H7 (cell line): ENCODE data around the gene TGFA. TPM values are rescaled to one million over a fixed set of nuclear protein-coding genes. Genes with fewer than 3 reads are reported as not detected.

Source experiments
- DNase-seq: peaks from one replicate; pipeline ENCODE4 v3.0.0; 2012
- H3K27me3 ChIP-seq: 2 replicates; pipeline ENCODE4 v1.6.0; 2011; ENCODE audit warnings: mild to moderate bottlenecking, low read length; ENCODE audit not compliant: control insufficient read depth, insufficient read depth
- H3K36me3 ChIP-seq: replicated peaks from 2 replicates; pipeline ENCODE4 v1.5.1; 2011; ENCODE audit warnings: low read length; ENCODE audit not compliant: control insufficient read depth, insufficient read depth
- H3K4me3 ChIP-seq: 2 replicates; pipeline ENCODE4 v1.5.1; 2011; ENCODE audit warnings: low read depth, mild to moderate bottlenecking, control low read depth, low read length, moderate library complexity; ENCODE audit not compliant: insufficient read depth
- total RNA-seq: library from RNA; depleted of rRNA; stranded (reverse); fragments of >200 nt; shearing (Covaris generic); gene quantifications from 2 replicates; pipeline ENCODE4 v1.2.3, GENCODE V29; 2014; rRNA removed

TGFA gene
- total RNA-seq, result 0.87 and 1.3 TPM in 2 replicates

DNA sequence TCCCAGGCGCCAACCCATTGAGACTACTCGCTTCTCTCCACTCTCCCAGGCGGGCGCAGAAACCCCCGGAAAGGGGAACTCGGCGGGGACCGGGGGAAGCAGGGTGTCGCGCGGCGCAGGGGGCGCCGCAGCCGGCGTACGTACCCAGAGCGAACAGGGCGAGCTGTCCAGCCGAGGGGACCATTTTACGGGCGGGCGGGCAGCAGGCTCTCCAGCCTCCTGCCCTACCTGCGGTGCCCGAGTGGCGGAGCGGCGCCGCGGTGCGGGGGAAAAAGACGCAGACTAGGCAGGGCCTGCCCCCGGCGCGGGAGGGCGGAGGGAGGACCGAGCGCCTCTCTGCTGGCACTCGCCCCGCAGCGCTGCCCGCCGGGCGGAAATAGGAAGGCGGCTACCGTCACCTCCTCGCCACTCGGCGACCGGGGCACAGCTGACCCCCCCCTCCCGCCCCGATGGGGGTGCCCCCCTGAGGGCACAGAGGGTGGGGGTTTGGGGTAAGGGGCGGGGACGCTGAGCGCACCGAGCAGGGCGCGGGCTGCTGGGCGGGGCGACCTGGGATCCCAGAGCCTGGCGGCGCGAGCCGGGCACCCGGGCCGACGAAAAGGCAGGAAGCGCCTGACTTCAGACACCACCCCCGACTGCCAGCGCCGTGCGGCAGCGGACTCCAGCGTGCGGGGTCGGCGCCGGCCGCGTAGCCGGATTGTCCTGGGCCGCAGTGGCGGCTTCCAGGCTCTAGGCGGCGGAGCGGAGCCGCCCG is at the start of gene TGFA:
Gene TGFA, minus strand, starts transcription at position 243 of the 754 bp plus-strand sequence. Its CDS starts 59 bp downstream, at position 184.
- DNase-seq, result peak; percentile 90
- Histone ChIP-seq H3K4me3 (peak within 1 kb of the TSS; percentile 63), H3K27me3 (peaks cover 36% of the 10 kb centered on the region), H3K36me3 (no peaks in the 10 kb centered on the region)

DNA sequence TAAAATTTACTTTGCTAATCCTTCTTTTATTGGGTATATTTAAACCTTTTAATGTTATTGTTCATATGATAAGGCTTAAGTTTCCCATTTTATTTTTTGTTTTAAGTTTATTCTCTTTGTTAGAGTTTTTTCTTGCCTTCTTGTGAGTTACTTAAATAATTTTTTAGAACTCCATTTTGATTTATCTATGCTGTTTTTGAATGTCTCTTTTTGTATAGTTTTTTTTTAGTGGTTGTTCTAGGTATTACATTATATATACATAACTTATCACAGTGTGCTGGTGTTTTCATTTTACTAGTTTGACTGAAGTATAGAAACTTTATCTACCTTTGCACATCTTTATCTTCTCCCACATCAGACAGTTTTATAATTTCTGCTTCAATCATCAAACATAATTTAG is 49.4 kb upstream of the TGFA start:
- H3K36me3 ChIP-seq, result no peaks in the 10 kb centered on the region
- no peaks in the 10 kb centered on the region for H3K27me3 ChIP-seq
- H3K4me3 ChIP-seq, result no peak overlapping the region
- no peak for DNase-seq

DNA sequence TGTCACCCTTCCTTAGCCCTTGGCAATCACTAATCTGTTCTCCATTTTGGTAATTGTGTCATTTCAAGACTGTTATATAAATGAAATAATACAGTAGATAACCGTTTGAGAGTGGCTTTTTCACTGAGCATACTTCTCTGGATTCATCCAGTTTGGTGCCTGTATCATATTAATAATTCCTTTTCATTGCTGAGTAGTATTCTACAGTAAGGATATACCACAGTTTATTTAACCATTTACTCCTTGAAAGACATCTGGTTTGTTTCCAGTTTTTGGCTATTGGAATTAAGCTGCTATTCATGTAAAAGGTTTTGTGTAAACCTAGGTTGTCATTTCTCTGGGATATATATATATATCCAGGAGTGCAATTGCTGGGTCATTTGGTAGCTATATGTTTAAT is 44.6 kb upstream of the TGFA start:
- Histone ChIP-seq H3K4me3 (no peak overlapping the region), H3K36me3 (no peaks in the 10 kb centered on the region), H3K27me3 (no peaks in the 10 kb centered on the region)
- no peak for DNase-seq

DNA sequence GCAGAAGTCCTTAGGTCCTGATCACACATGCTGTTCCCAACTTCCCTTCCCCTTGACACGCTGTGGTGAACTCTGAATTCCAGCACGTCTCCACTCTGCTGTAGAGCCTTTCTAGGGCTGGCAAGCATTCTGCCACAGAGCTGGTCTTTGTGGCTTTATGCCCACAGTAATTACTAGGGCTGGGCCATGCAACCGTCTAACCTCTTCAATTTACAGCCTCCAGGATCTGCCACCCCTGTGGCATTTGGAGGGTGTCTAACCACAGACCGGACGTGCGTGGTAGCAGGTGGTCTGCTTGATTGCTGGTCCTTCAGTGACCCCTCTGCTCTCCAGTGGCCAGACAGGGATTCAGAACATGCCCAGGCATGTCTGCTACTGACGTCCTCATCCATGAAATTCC is 43.1 kb upstream of the TGFA start:
- no peaks in the 10 kb centered on the region for H3K36me3 ChIP-seq
- no peak for DNase-seq
- H3K27me3 ChIP-seq, result no peaks in the 10 kb centered on the region

DNA sequence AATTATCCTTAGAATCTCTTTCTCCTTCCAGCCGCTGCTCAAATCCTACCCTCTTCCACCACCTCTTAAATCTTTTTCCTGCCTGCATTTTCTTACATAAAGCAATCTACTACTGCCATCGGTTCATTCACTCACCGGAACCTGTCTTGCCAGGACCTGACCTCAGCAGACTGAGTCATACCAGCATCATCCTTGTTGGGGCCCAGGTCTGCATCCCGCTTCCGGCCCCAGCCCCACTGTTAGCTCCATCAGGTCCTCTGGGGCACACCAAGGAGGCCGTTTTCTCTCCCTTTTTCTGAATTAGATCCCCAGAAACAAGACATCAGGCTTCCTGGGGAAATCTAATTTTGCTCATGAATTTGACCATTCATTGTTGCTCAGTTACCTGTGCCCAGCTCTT is 42.7 kb upstream of the TGFA start:
- no peak for DNase-seq
- Histone ChIP-seq H3K36me3 (no peaks in the 10 kb centered on the region), H3K27me3 (no peaks in the 10 kb centered on the region), H3K4me3 (no peak overlapping the region)

More for the DNA sequence above, 43.1 kb upstream of the TGFA start:
- no peak overlapping the region for H3K4me3 ChIP-seq

DNA sequence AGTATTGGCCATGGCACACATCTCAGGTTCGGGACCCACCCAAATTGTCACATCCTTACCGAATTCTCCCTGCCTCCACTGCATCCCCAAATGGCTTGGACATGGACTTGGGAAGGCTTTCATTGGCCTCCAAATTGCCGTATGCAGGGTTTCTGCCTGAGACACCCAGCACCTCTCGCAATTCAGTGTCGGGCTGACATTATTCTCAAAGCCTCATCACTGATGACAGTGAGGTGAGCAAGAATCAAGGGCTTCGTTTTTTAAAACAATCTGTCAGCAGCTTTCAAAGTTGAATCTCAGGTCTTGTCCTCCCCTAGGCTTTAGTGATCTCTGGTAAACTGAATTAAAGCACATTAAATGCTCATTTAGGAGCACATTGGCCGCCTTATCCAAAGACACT is 29.5 kb upstream of the TGFA start:
- no peak for DNase-seq
- no peak overlapping the region for H3K4me3 ChIP-seq
- H3K36me3 ChIP-seq, result no peaks in the 10 kb centered on the region
- H3K27me3 ChIP-seq, result no peaks in the 10 kb centered on the region

DNA sequence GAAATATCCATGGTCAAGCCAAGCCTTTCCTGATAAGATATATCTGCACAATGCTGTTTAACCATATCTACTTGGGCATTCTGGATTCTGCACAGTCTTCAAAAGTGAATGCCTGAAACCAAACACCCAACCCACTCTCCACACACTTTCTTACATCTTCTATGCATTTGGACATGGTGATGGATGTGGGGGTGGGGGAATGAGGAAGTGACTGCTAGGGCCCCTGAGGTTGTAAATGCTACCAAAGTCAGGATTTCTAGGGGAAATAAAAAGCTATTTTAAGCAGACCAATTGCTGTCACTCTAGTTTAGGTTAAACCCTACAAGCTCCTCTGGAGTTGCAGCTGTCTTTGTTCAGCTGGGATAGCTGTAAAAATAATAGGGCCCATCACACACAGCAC is 26.7 kb upstream of the TGFA start:
- Histone ChIP-seq H3K36me3 (no peaks in the 10 kb centered on the region), H3K27me3 (no peaks in the 10 kb centered on the region), H3K4me3 (no peak overlapping the region)
- no peak for DNase-seq

DNA sequence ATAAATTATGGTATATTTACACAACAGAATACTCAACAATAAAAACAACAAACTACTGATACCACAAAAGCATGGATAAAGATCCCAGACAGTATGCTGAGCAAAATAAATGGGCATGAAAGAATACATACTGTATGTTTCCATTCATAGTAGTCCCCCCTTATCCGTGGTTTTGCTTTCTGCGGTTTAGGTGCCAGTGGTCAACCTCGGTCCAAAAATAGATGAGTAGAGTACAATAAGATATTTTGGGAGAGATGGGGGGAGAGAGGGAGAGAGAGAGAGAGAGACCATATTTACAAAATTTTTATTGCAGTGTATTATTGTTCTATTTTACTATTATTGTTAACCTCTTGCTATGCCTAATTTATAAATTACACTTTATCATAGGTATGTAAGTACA is 21.0 kb upstream of the TGFA start:
- no peaks in the 10 kb centered on the region for H3K36me3 ChIP-seq
- no peak for DNase-seq
- peaks cover 2% of the 10 kb centered on the region; the same call in 1 of the 2 replicates for H3K27me3 ChIP-seq
- no peak overlapping the region for H3K4me3 ChIP-seq

DNA sequence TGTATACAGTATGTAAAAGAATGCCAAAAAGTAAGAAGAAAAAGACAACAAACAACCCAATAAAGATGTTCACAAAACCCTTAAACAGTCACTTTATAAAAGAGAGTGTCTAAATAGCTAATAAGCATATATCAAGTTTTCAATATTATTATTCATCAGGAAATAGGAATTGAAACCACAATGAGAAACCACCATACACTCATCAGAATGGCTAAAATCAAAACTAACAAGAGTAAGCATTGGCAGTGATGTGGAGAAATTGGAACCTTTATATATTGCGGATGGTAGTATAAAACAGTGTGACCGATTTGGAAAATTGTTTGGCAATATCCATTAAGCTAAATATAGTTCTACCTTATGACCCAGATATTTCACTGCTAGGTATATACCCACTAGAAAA is 20.5 kb upstream of the TGFA start:
- Histone ChIP-seq H3K4me3 (no peak overlapping the region), H3K27me3 (peaks cover 2% of the 10 kb centered on the region; the same call in 1 of the 2 replicates), H3K36me3 (no peaks in the 10 kb centered on the region)
- no peak for DNase-seq

DNA sequence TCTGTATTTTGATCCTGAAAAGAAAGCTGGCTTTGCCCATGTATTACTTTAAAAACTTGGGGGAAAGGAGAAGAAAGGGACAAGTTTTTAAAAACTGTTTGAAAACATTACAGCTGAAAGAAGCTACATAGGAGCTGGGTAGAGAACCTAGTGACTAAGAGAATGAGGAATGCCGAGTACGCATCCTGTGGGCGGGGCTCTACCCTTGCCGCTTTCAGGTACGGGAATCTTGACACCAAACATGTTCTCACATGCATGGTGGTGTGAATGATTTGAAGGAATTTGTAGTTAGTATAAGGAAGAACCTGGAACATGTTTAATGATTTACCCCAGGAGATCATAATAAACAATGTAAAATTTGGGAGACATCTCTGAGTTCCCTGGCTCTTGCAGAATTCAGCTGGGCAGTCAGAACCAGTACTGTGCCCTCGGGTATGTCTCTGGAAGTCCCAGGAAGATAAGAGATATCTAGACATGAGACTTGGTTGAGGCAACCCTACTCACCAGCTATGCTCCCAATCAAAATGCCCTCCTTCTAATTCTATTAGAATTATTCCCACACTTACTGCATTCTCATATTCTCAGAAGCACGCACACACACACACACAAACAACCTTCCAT is 16.5 kb upstream of the TGFA start:
- peaks cover 2% of the 10 kb centered on the region; the same call in 1 of the 2 replicates for H3K27me3 ChIP-seq
- H3K4me3 ChIP-seq, result no peak overlapping the region
- no peaks in the 10 kb centered on the region for H3K36me3 ChIP-seq
- peak; percentile 57 for DNase-seq

DNA sequence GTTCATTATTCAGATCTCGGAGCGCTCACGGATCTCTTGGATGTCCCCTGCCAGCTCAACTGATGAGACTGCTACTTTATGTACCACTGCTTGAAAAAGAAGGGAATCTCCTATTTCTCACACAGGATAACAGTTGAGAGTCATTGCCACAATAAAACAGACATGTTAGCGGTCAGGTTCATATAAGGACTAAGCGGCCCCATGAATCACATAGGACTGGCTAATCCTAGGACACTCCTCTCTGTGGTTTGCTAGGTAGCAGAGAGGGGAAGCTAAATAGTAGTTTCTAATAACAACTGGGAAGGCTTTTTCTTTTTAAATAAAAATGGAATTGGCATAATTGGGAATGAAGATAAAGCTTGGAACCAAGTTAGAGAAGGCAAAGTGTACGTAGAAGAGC is 15.9 kb upstream of the TGFA start:
- Histone ChIP-seq H3K4me3 (no peak overlapping the region), H3K36me3 (no peaks in the 10 kb centered on the region), H3K27me3 (peaks cover 2% of the 10 kb centered on the region; the same call in 1 of the 2 replicates)
- DNase-seq, result no peak

DNA sequence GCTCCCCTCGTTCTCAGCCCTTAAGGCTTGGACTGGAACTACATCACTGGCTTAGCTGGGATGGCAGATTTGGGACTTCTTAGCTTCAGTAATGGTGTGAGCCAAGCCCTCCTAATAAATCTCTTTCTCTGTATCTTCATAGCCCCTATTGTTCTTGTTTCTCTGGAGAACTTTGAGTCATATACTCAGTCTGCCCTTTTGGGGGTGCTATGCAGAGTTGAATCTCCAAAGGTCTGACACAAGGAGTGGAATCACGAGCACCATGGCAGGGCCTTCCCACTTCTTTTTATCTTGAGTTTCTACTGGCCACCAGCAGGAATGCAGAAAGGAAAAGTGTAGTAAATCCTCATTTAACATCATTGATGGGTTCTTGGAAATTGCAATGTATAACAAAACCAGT is 13.3 kb upstream of the TGFA start:
- no peak for DNase-seq
- Histone ChIP-seq H3K36me3 (no peaks in the 10 kb centered on the region), H3K4me3 (no peak overlapping the region), H3K27me3 (peaks cover 2% of the 10 kb centered on the region; the same call in 1 of the 2 replicates)

DNA sequence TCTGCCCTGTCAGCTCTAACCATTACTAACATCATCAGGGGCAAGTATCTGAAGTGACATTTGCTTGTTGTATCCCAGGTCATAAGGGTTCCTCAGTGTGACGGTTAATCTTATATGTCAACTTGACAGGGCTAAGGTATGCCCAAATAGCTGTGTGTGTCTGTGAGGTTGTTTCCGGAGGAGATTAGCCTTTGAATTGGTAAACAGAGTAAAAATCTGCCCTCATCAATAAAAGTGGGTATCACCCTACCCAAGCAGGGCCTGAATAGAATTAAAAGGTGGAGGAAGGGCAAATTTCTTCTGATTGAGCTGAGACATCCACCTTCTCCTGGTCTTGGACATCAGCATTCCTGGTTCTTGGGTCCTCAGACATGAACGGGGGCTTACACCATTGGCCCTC is 12.8 kb upstream of the TGFA start:
- H3K36me3 ChIP-seq, result no peaks in the 10 kb centered on the region
- peaks cover 2% of the 10 kb centered on the region; the same call in 1 of the 2 replicates for H3K27me3 ChIP-seq
- no peak overlapping the region for H3K4me3 ChIP-seq
- DNase-seq, result no peak

DNA sequence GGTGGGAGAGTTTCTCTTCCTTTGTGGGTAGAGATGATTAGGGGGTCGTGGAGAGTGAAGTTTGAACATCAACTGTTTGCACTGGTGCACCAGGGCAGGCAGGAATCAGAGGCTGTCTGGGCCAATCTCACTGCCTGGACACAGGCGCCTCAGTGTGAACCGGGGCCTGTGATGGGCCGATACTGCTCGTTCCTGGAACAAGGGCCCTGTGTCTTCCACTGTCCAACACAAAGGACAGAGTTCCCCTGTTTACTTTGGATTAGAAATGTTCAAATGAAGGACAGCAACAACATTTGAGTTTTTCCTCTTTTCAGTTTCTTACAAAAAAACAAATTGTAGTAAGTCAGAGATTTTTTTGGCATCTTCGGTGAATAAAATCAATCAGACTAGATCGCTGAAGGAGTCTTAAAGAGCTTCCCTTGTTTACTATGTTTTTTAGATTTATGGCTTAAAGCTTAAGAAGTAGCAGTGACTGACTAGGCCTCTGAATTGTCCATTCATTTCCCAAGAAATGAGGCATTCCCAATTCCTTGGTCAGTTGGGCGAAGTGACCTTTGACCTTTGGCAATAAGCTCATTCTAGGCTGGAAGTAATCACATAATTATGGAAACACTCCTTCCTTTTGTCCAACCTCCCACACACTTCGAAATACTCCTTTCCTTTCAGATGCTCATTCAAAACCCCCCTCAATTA is 11.6 kb upstream of the TGFA start:
- no peak for DNase-seq
- Histone ChIP-seq H3K4me3 (no peak overlapping the region), H3K27me3 (peaks cover under 1% of the 10 kb centered on the region; the same call in 1 of the 2 replicates), H3K36me3 (no peaks in the 10 kb centered on the region)

DNA sequence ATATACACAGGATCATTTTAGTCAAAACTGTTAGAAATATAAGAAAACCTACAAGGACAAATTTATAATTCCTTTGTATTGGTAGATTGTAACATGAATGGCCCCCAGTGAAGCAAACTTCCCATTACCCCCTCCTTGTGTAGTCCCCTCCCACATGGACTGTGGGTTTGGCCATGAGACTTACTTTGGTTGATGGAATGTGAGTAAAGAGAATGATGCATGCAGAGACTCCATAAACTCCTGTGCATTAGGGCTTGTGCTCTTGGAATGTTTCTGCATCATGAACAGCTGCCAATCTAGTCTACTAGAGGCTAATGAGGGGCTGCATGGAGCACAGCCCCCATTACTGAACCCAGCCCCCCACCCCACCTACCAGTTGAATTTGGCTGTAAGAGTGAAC is 8.3 kb upstream of the TGFA start:
- Histone ChIP-seq H3K36me3 (no peaks in the 10 kb centered on the region), H3K27me3 (no peaks in the 10 kb centered on the region; the same call in 1 of the 2 replicates), H3K4me3 (no peak overlapping the region)
- DNase-seq, result no peak
